ENCODE measurements around the gene FLNC. TPM values are rescaled to one million over a fixed set of nuclear protein-coding genes. Genes with fewer than 3 reads are reported as not detected.

FLNC gene
- polyA plus RNA-seq, 3 donors, result 0.01 TPM; not detected in 2

DNA sequence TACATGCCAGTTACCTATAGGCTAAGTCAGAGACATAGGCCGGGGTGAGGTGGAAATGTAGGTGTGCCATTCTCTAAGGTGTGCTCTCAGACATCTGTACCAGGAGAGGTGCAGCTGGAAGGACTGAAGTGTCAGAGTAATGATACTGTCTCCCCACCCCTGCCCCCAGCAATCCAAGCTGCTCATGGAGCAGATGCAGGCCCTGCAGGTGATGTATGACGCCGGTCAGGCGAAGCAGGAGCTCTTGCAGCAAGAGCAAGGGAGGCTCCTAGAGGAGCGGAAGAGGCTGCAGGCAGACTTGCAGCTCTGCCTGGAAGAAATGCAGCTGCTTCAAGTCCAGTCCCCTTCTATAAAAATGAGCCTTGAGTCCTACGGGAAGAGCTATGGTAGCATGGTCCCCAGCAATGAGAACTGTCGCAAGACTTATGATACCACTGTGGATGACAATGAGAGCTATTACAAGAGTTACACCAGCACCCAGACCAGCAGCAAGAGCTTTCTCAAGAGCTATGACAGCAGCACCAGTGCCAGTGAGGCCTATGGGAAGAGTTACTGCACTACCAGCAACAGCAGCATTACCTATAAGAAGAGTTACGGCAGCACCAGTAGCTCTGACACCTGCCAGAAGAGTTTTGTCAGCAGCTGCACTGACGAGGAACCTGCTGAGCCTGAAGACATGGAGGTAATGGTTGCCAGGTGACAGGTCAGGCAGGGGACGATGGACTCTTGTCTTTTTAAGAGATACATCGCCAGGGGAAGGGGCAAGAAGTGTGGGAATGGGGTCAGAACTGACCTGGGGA lies 18.4 kb upstream of the FLNC start:
- Histone ChIP-seq H3K9me3 (replicated peaks in 1 of 2; ENCODE audit: control insufficient read depth in 1 of 2, insufficient read depth in 1 of 2, low read length in 2 of 2) (no peaks in the 10 kb centered on the region), H3K36me3 (replicated peaks in 1 of 2; ENCODE audit: control insufficient read depth in 1 of 2, insufficient read depth in 2 of 2, low read length in 2 of 2) (no peaks in the 10 kb centered on the region), H4K20me1 (ENCODE audit: insufficient read depth, low read length) (no peaks in the 10 kb centered on the region), H3K4me3 (replicated peaks in 1 of 3; ENCODE audit: low read depth in 2 of 3, low read length in 3 of 3) (no peak overlapping the region), H3K79me2 (ENCODE audit: insufficient read depth, low read length) (no peaks in the 10 kb centered on the region), H3K9ac (ENCODE audit: insufficient read depth, low read length, poor library complexity, severe bottlenecking) (no peak overlapping the region), H3K27ac (ENCODE audit: low read depth in 1 of 2, low read length in 2 of 2) (no peak overlapping the region), H3K27me3 (ENCODE audit: control insufficient read depth in 2 of 2, insufficient read depth in 2 of 2, low read length in 2 of 2) (no peaks in the 10 kb centered on the region), H3K4me1 (ENCODE audit: control insufficient read depth in 1 of 2, insufficient read depth in 2 of 2, low read length in 2 of 2) (peaks cover 32 to 35% of the 10 kb centered on the region in 2 donors), H2AFZ (ENCODE audit: insufficient read depth, low read depth, low read length, poor library complexity, severe bottlenecking) (no peak overlapping the region), H3K4me2 (replicated peaks; ENCODE audit: extremely low read depth, low read length, poor library complexity, severe bottlenecking) (no peak overlapping the region)
- DNase-seq, result no peak
- Mint-ChIP-seq H3K4me3 (no peak overlapping the region), H3K36me3 (no peaks in the 10 kb centered on the region), H3K4me1 (peaks cover 21% of the 10 kb centered on the region), H3K9me3 (peaks cover 0 to 2% (median 0%) of the 10 kb centered on the region in 7 donors), H3K27ac (no peak overlapping the region), H3K27me3 (ENCODE audit: low read depth in 3 of 3) (peaks cover 0 to 2% (median 1%) of the 10 kb centered on the region in 3 donors)
- intact Hi-C loops (cut with micrococcal nuclease), result no loop called here
- 89% methylated on average over 6 of the region's 11 CpGs for WGBS (ENCODE audit: insufficient coverage)
- TF ChIP-seq, protein P1, sequence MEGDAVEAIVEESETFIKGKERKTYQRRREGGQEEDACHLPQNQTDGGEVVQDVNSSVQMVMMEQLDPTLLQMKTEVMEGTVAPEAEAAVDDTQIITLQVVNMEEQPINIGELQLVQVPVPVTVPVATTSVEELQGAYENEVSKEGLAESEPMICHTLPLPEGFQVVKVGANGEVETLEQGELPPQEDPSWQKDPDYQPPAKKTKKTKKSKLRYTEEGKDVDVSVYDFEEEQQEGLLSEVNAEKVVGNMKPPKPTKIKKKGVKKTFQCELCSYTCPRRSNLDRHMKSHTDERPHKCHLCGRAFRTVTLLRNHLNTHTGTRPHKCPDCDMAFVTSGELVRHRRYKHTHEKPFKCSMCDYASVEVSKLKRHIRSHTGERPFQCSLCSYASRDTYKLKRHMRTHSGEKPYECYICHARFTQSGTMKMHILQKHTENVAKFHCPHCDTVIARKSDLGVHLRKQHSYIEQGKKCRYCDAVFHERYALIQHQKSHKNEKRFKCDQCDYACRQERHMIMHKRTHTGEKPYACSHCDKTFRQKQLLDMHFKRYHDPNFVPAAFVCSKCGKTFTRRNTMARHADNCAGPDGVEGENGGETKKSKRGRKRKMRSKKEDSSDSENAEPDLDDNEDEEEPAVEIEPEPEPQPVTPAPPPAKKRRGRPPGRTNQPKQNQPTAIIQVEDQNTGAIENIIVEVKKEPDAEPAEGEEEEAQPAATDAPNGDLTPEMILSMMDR (IDR thresholded peaks at IDR 0.05), result no peak

DNA sequence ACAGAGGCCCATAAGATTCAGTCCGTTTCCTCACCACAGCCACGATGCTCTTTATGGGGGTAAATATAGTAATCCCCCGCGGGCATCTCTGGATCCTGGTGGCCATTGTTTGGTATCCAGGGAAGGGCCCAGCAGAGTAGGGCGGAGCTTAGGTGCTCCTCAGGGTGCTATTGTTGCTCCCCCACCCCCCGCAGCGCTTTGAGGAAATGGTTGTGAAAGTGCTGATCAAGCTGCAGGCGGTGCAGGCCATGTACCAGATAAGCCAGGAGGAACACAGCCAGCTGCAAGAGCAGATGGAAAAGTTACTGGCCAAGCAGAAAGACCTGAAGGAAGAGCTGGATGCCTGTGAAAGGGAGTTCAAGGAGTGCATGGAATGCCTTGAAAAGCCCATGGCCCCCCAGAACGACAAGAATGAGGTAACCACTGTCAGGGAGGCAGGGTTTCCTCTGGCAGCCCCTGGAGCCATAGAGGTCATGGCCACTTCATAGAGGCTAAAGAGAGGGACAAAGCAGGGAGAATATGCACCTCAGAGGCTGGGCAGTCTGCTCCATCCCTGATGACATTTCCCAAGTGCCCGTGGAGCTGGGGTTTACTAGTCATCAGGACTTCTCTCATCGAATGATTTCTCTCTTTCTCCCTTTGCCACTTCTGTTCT lies 17.6 kb upstream of the FLNC start:
- no peak overlapping the region for H3K4me3 Mint-ChIP-seq
- no peak overlapping the region for H3K27ac ChIP-seq (ENCODE audit: low read depth in 1 of 2, low read length in 2 of 2)
- intact Hi-C loops (cut with micrococcal nuclease), result no loop called here
- H3K9me3 Mint-ChIP-seq, result peaks cover 0 to 2% (median 0%) of the 10 kb centered on the region in 7 donors
- peaks cover 21% of the 10 kb centered on the region for H3K4me1 Mint-ChIP-seq
- H3K27me3 ChIP-seq (ENCODE audit: control insufficient read depth in 2 of 2, insufficient read depth in 2 of 2, low read length in 2 of 2), result no peaks in the 10 kb centered on the region
- 23% methylated on average over 6 of the region's 11 CpGs for WGBS (ENCODE audit: insufficient coverage)
- H3K4me1 ChIP-seq (ENCODE audit: control insufficient read depth in 1 of 2, insufficient read depth in 2 of 2, low read length in 2 of 2), result peaks cover 32 to 35% of the 10 kb centered on the region in 2 donors
- no peaks in the 10 kb centered on the region for H3K9me3 ChIP-seq (replicated peaks in 1 of 2; ENCODE audit: control insufficient read depth in 1 of 2, insufficient read depth in 1 of 2, low read length in 2 of 2)
- DNase-seq, result peak; percentile 8 to 22 (median 17)
- H2AFZ ChIP-seq (ENCODE audit: insufficient read depth, low read depth, low read length, poor library complexity, severe bottlenecking), result no peak overlapping the region
- peak overlapping the region; percentile 25 for H3K9ac ChIP-seq (ENCODE audit: insufficient read depth, low read length, poor library complexity, severe bottlenecking)
- H3K4me2 ChIP-seq (replicated peaks; ENCODE audit: extremely low read depth, low read length, poor library complexity, severe bottlenecking), result peak overlapping the region; percentile 41
- no peaks in the 10 kb centered on the region for H3K79me2 ChIP-seq (ENCODE audit: insufficient read depth, low read length)
- H3K36me3 Mint-ChIP-seq, result no peaks in the 10 kb centered on the region
- no peak overlapping the region for H3K27ac Mint-ChIP-seq
- H3K4me3 ChIP-seq (replicated peaks in 1 of 3; ENCODE audit: low read depth in 2 of 3, low read length in 3 of 3), result no peak overlapping the region
- no peaks in the 10 kb centered on the region for H3K36me3 ChIP-seq (replicated peaks in 1 of 2; ENCODE audit: control insufficient read depth in 1 of 2, insufficient read depth in 2 of 2, low read length in 2 of 2)
- TF ChIP-seq, protein P1 (IDR thresholded peaks at IDR 0.05), result no peak
- H4K20me1 ChIP-seq (ENCODE audit: insufficient read depth, low read length), result no peaks in the 10 kb centered on the region
- peaks cover 3 to 4% (median 4%) of the 10 kb centered on the region in 3 donors for H3K27me3 Mint-ChIP-seq (ENCODE audit: low read depth in 3 of 3)
